GM12873 (cell line): ENCODE data around the gene PLEKHN1.

Experiments used
- CTCF ChIP-seq: IDR thresholded peaks from 2 replicates; pipeline ENCODE4 v1.5.1; 2012; ENCODE audit warnings: low read depth, mild to moderate bottlenecking, moderate library complexity, low read length, control low read depth; ENCODE audit not compliant: insufficient read depth; ENCODE audit errors: missing control alignments

The PLEKHN1 gene

DNA sequence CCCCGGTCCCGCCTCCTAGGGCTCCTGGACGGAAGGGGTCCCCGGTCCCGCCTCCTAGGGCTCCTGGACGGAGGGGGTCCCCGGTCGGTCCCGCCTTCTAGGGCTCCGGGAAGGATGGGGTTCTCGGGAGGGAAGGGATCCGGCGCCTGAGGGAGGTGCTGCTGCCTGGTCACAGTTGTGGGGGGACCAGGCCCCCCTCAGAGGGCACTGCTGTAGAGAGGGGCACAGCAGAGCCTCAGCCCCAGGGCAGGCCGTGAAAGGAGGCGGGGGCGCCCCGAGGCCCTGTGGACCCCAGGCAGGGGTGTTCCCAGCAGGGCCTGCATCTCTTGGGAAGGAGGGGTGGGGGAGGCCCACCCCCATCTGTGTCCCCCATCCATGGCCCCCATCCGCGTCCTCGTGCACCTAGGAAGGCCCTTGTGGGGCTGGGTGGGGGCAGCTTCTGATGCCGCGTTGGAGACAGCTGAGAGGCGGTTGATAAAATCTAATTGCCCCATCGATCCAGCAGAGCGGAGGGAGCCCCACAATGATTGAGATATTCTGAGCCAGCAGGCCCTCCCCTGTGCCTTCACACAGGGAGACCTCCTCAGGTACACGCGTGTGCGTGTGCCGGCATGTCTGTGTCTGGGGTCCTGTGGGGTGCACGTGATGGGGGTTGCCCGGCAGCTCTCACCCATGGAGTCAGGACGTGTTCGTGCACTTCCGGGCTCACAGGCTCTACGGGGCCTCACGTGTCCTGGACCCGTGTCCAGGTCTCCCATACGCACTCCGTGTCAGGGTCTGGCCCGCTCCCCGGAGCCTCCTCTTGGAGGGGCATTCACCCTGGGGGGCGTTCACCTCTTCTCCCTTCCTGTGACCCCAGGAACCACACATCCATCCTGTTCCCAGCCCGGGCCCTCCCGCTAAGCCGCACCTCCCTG is 29.7 kb upstream of the PLEKHN1 start:
- no peak for TF ChIP-seq CTCF

- TF ChIP-seq CTCF = no peak
These were observed 28.8 kb upstream of the PLEKHN1 start for GRCh38 chr1:937521-937920.

GRCh38 chr1:938088-938683 is 28.1 kb upstream of the PLEKHN1 start:
- peak; percentile 35 for TF ChIP-seq CTCF

- TF ChIP-seq CTCF = no peak
These were observed 27.4 kb upstream of the PLEKHN1 start for GRCh38 chr1:938711-939489.

DNA sequence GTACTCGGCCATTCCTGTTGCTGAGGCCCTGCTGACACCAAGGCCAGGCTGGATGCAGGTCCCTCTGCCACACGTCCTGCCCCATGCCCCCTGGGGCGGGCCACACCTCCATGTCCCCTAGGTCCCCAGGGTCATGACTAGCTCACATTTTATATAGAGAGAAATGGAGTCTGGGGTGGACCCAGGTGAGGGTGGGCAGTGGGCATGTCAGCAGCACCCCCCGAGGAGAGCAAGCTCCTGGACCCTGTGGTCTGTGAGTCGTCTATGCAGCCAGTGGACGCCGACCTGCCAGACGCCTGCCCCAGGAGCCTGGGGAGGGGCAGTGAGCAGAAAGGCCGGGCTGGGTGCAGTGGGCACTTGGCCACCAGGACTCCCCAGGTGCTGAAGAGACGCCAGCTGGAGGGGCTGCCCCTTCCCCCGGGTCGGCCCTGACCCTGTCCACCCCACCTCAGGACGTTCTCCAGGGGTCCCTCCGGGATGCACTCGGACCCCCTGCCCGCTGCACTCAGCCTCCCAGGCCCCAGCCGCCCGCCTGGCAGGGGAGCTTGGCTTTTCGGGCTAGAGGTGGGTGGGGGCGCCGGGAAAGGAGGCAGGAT is 26.7 kb upstream of the PLEKHN1 start:
- no peak for TF ChIP-seq CTCF

DNA sequence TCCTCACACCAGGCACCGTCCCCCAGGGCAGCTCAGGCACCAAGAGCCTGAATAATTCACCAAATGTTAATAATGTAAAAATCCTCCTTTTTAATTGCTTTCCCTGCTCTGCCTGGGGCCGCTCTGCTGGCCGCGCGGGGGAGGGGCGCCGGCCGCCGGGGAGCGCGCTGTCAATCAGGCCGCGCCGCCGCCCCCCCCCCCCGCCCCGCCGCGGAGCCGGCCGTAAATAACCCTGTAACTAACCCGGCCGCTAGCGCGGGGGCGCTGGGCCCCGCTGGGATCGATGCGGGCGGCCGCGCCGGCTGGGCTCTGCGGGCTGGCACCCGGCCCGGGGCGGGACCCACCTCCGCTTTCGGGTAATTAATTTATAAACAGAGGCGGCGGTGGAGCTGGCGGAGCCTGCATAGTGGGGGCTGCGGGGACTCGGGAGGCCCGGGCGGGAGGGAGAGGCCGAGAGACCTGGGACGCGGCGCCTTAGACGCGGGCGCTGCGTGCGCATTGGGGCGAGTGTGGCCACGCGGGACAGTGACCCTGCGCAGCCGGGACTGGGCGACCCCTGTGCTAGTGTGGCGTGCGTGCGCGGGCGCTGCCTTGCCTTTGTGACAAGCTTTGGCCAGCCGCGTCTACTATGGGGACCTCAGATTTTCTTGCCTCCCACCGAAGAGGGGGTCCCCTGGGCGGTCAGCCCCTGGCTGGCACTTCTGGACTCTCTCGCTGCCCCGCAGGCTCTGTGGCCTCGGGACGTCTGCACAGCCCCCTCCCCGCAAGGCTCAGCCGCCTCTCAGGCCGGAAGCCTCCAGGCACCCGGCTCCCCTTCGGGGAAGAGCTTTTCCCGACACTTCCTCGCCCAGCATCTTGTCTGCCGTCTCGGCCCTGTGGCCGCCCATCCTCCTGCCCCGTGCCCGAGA is 25.9 kb upstream of the PLEKHN1 start:
- TF ChIP-seq CTCF = no peak
